HepG2 (cell line): Measurements from ENCODE around the gene VPS26B. TPM values are rescaled to one million over a fixed set of nuclear protein-coding genes. Genes with fewer than 3 reads are reported as not detected.
A peak's percentile ranks its signal among the peaks of the same experiment; 100 is the strongest.

Experiments used
- BORCS8-MEF2B ChIP-seq: sonication (generic); formaldehyde crosslinking; IDR thresholded peaks from 2 replicates; pipeline ENCODE4 v1.8.0; 2022; ENCODE audit warnings: mild to moderate bottlenecking, missing genetic modification reagents
- DMAP1 ChIP-seq: IDR thresholded peaks from 2 replicates; pipeline ENCODE4 v1.6.1; 2016
- HMG20A ChIP-seq: IDR thresholded peaks from 2 replicates; pipeline ENCODE4 v1.6.1; 2016; ENCODE audit warnings: borderline replicate concordance
- HMGXB4 ChIP-seq, 2 experiments: sonication (generic) in 1 of 2; formaldehyde crosslinking in 1 of 2; IDR thresholded peaks; 2 replicates each; pipeline versions ENCODE4 v1.4.0 to v1.6.1; 2018 to 2020; ENCODE audit warnings: missing genetic modification reagents in 2 of 2, borderline replicate concordance in 1 of 2, low read depth in 1 of 2, mild to moderate bottlenecking in 1 of 2, missing biosample characterization in 1 of 2
- KDM5B ChIP-seq: sonication (generic); formaldehyde crosslinking; IDR thresholded peaks from 2 replicates; pipeline ENCODE4 v1.4.0; 2020; ENCODE audit warnings: missing genetic modification reagents, mild to moderate bottlenecking, borderline replicate concordance
- KLF16 ChIP-seq, 2 experiments: sonication (generic) in 1 of 2; formaldehyde crosslinking in 1 of 2; IDR thresholded peaks; 2 replicates each; pipeline versions ENCODE4 v1.6.1 to v1.8.0; 2016 to 2023; ENCODE audit warnings: missing genetic modification reagents in 2 of 2, missing compliant biosample characterization in 1 of 2
- MED1 ChIP-seq: sonication (generic); formaldehyde crosslinking; IDR thresholded peaks from 2 replicates; pipeline ENCODE4 v1.4.0; 2020; ENCODE audit warnings: missing genetic modification reagents
- MEF2D ChIP-seq: sonication (generic); formaldehyde crosslinking; IDR thresholded peaks from 2 replicates; pipeline ENCODE4 v1.5.1; 2020; ENCODE audit warnings: mild to moderate bottlenecking, missing genetic modification reagents
- MXD3 ChIP-seq: IDR thresholded peaks from 2 replicates; pipeline ENCODE4 v1.6.1; 2016; ENCODE audit warnings: mild to moderate bottlenecking, missing biosample characterization, missing genetic modification reagents
- MXD4 ChIP-seq: IDR thresholded peaks from 2 replicates; pipeline ENCODE4 v1.6.1; 2016; ENCODE audit warnings: mild to moderate bottlenecking, missing biosample characterization, missing genetic modification reagents
- NR2C2 ChIP-seq: sonication (generic); formaldehyde crosslinking; IDR thresholded peaks from 2 replicates; pipeline ENCODE4 v1.4.0; 2020; ENCODE audit warnings: missing genetic modification reagents, mild to moderate bottlenecking, moderate library complexity, borderline replicate concordance
- PCBP2 ChIP-seq: fragments of 200-400 bp; formaldehyde crosslinking; optimal IDR thresholded peaks from 2 replicates; pipeline ENCODE3; 2018; ENCODE audit warnings: low read length, low read depth; ENCODE audit not compliant: poor library complexity, severe bottlenecking
- POLR2AphosphoS5 ChIP-seq: IDR thresholded peaks from 2 replicates; pipeline ENCODE4 v1.6.1; 2012; ENCODE audit warnings: low read depth, low read length
- RBM22 ChIP-seq: fragments of 200-400 bp; formaldehyde crosslinking; optimal IDR thresholded peaks from 2 replicates; pipeline ENCODE3; 2017; ENCODE audit warnings: mild to moderate bottlenecking, low read length, moderate library complexity
- RFX1 ChIP-seq: fragments of 450-650 bp; IDR thresholded peaks from 2 replicates; pipeline ENCODE4 v1.6.1; 2017
- SMYD3 ChIP-seq: sonication (generic); formaldehyde crosslinking; IDR thresholded peaks from 2 replicates; pipeline ENCODE4 v1.8.1; 2023; ENCODE audit warnings: mild to moderate bottlenecking, missing genetic modification reagents
- SRSF1 ChIP-seq: fragments of 200-400 bp; formaldehyde crosslinking; optimal IDR thresholded peaks from 2 replicates; pipeline ENCODE3; 2017; ENCODE audit warnings: mild to moderate bottlenecking, low read depth, low read length, moderate library complexity
- ZMYM3 ChIP-seq: sonication (generic); formaldehyde crosslinking; IDR thresholded peaks from 2 replicates; pipeline ENCODE4 v1.5.1; 2020; ENCODE audit warnings: mild to moderate bottlenecking, missing genetic modification reagents
- ZNF180 ChIP-seq: sonication (generic); formaldehyde crosslinking; IDR thresholded peaks from 2 replicates; pipeline ENCODE4 v1.4.0; 2020; ENCODE audit warnings: low read depth, missing genetic modification reagents, borderline replicate concordance
- ZNF230 ChIP-seq: sonication (generic); formaldehyde crosslinking; IDR thresholded peaks from 2 replicates; pipeline ENCODE4 v1.4.0; 2020; ENCODE audit warnings: mild to moderate bottlenecking, missing genetic modification reagents
- ZNF282 ChIP-seq: fragments of 450-650 bp; IDR thresholded peaks from 2 replicates; pipeline ENCODE4 v1.6.1; 2018; ENCODE audit not compliant: partially characterized antibody
- ZNF549 ChIP-seq: sonication (generic); formaldehyde crosslinking; IDR thresholded peaks from 2 replicates; pipeline ENCODE4 v1.5.0; 2020; ENCODE audit warnings: missing genetic modification reagents
- ZNF550 ChIP-seq: sonication (generic); formaldehyde crosslinking; IDR thresholded peaks from 2 replicates; pipeline ENCODE4 v1.4.0; 2020; ENCODE audit warnings: mild to moderate bottlenecking, missing genetic modification reagents, borderline replicate concordance
- ZNF616 ChIP-seq: sonication (generic); formaldehyde crosslinking; IDR thresholded peaks from 2 replicates; pipeline ENCODE4 v1.5.0; 2020; ENCODE audit warnings: low read depth, mild to moderate bottlenecking, missing genetic modification reagents
- ZNF720 ChIP-seq: sonication (generic); formaldehyde crosslinking; IDR thresholded peaks from 2 replicates; pipeline ENCODE4 v1.4.0; 2020; ENCODE audit warnings: missing genetic modification reagents
- ZZZ3 ChIP-seq: sonication (generic); formaldehyde crosslinking; IDR thresholded peaks from 2 replicates; pipeline ENCODE4 v1.4.0; 2020; ENCODE audit warnings: missing genetic modification reagents, mild to moderate bottlenecking, borderline replicate concordance
- polyA plus RNA-seq, 8 experiments: library from polyadenylated mRNA; depleted of rRNA in 3 of 8; stranded (reverse) in 7 of 8; unstranded in 1 of 8; fragments of >200 nt; fragmentation: Illumina TruSeq in 4 of 8; extraction: Trizol in 4 of 8; gene quantifications; 2 replicates each; pipeline versions ENCODE4 v1.2.1 to v1.2.3, GENCODE V29; 2011 to 2016; ENCODE audit warnings: low read depth in 4 of 8, missing spikeins in 1 of 8, mixed read lengths in 1 of 8; ENCODE audit not compliant: insufficient read depth in 1 of 8
- total RNA-seq, 5 experiments: library from RNA; depleted of rRNA; stranded (reverse); fragments of >200 nt; fragmentation: Illumina TruSeq; extraction: Trizol; gene quantifications; 2 replicates each; pipeline ENCODE4 v1.2.3, GENCODE V29; 2016; ENCODE audit warnings: low read depth in 1 of 5
- TF ChIP-seq, protein P1 (sequence below): sonication (generic); IDR thresholded peaks from 2 replicates; pipeline ENCODE4 v1.6.1; 2016; ENCODE audit warnings: low read depth, borderline replicate concordance

The VPS26B gene
- total and polyA plus RNA-seq, 2 of the 13 experiments (the other 11 are each of a cell fraction or from before 2014, with no cell fraction given), result 20.2 to 23.2 TPM

GRCh38 chr11:134223836-134224709, at the start of gene VPS26B, which contains the start of gene NCAPD3 (continued):
- TF ChIP-seq MXD4 (CRISPR knock-in tag), result peak; percentile 76
- peak in 1 of 2 experiments; percentile 25; a peak in 2 of 4 replicates for TF ChIP-seq KLF16 (CRISPR knock-in tag; IDR thresholded peaks at IDR 0.05)
- no peak; the same call in 1 of the 2 replicates for TF ChIP-seq ZNF549 (CRISPR knock-in tag)
- no peak for TF ChIP-seq SRSF1
- TF ChIP-seq MEF2D (CRISPR knock-in tag), result peak; percentile 68
- TF ChIP-seq KDM5B (CRISPR knock-in tag), result peak; percentile 95
- TF ChIP-seq SMYD3, result peak; percentile 89
- no peak for TF ChIP-seq ZNF550
- peak; percentile 67 to 69; a peak in 2 of 4 replicates for TF ChIP-seq HMGXB4 (CRISPR knock-in tag; IDR thresholded peaks at IDR 0.05; ENCODE audit: borderline replicate concordance in 1 of 2, low read depth in 1 of 2)
- no peak for TF ChIP-seq ZNF282
- peak; percentile 78 for TF ChIP-seq BORCS8-MEF2B
- no peak; the same call in 1 of the 2 replicates for TF ChIP-seq ZMYM3 (CRISPR knock-in tag)
- peak; percentile 86 for TF ChIP-seq NR2C2
- TF ChIP-seq ZNF720, result no peak
- TF ChIP-seq MED1 (CRISPR knock-in tag), result peak; percentile 47; the same call in 1 of the 2 replicates
- peak; percentile 63; the same call in 1 of the 2 replicates for TF ChIP-seq ZNF230 (CRISPR knock-in tag)
- TF ChIP-seq ZNF616 (CRISPR knock-in tag), result peak; percentile 30; the same call in 1 of the 2 replicates
- no peak for TF ChIP-seq PCBP2
- TF ChIP-seq POLR2AphosphoS5, result peak; percentile 92
- 0 out of 2 replicates have a peak, but pooled peaks have one; percentile 26 for TF ChIP-seq ZNF180 (CRISPR knock-in tag)
- 0 out of 2 replicates have a peak, but pooled peaks have one; percentile 28 for TF ChIP-seq ZZZ3
- TF ChIP-seq, protein P1, sequence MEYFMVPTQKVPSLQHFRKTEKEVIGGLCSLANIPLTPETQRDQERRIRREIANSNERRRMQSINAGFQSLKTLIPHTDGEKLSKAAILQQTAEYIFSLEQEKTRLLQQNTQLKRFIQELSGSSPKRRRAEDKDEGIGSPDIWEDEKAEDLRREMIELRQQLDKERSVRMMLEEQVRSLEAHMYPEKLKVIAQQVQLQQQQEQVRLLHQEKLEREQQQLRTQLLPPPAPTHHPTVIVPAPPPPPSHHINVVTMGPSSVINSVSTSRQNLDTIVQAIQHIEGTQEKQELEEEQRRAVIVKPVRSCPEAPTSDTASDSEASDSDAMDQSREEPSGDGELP, result no peak; the same call in 1 of the 2 replicates
- TF ChIP-seq RBM22, result peak; percentile 20
- peak; percentile 77 for TF ChIP-seq MXD3 (CRISPR knock-in tag)
- TF ChIP-seq DMAP1 (CRISPR knock-in tag), result peak; percentile 97
- peak; percentile 61 for TF ChIP-seq RFX1
- TF ChIP-seq HMG20A (CRISPR knock-in tag), result peak; percentile 34; the same call in 1 of the 2 replicates
